Fibroblast of skin of right biceps (primary cell): ENCODE measurements around the gene LRP5.
"Not testable (repeated sequence)": the region's sequence is repeated elsewhere in the genome, so short reads cannot be mapped to it uniquely, and the experiment has no call there.

ENCODE experiments used
- DNase-seq: peaks from one replicate; pipeline ENCODE4 v3.0.0-alpha.2; 2013

LRP5 gene

GRCh38 chr11:68424981-68425865 lies 112.8 kb downstream of the LRP5 start:
- DNase-seq, result no peak

GRCh38 chr11:68425866-68426380 lies 113.5 kb downstream of the LRP5 start:
- DNase-seq, result no peak

- no peak for DNase-seq
Measured at GRCh38 chr11:68429661-68430060, 117.3 kb downstream of the LRP5 start.

GRCh38 chr11:68430384-68430783 lies 118.0 kb downstream of the LRP5 start:
- DNase-seq, result no peak

- no peak for DNase-seq
Measured at GRCh38 chr11:68430801-68431200, 118.4 kb downstream of the LRP5 start.

- DNase-seq, result no peak
Measured at GRCh38 chr11:68431984-68432645, 119.7 kb downstream of the LRP5 start.

- no peak for DNase-seq
Measured at GRCh38 chr11:68432874-68433273, 120.5 kb downstream of the LRP5 start.

- DNase-seq, result no peak
Measured at GRCh38 chr11:68433541-68433940, 121.2 kb downstream of the LRP5 start.

GRCh38 chr11:68434159-68434558 lies 121.8 kb downstream of the LRP5 start:
- not testable (repeated sequence) for DNase-seq

- DNase-seq, result no peak
Measured at GRCh38 chr11:68436162-68436888, 123.9 kb downstream of the LRP5 start.

- peak; percentile 81 for DNase-seq
Measured at GRCh38 chr11:68436985-68437926, 124.9 kb downstream of the LRP5 start.

GRCh38 chr11:68437927-68438657 lies 125.7 kb downstream of the LRP5 start:
- no peak for DNase-seq

- DNase-seq, result no peak
Measured at GRCh38 chr11:68438658-68439259, 126.4 kb downstream of the LRP5 start.

GRCh38 chr11:68439355-68440065 lies 127.1 kb downstream of the LRP5 start:
- DNase-seq, result no peak

- no peak for DNase-seq
Measured at GRCh38 chr11:68440224-68440623, 127.8 kb downstream of the LRP5 start.

- DNase-seq, result peak; percentile 75
Measured at GRCh38 chr11:68441466-68442230, 129.3 kb downstream of the LRP5 start.

- no peak for DNase-seq
Measured at GRCh38 chr11:68442433-68442832, 130.0 kb downstream of the LRP5 start.

GRCh38 chr11:68444566-68444965 lies 132.2 kb downstream of the LRP5 start:
- no peak for DNase-seq

GRCh38 chr11:68445531-68446035 lies 133.2 kb downstream of the LRP5 start:
- no peak for DNase-seq
